Hepatocyte (in vitro differentiated cells): ENCODE measurements around the gene FAM227B. TPM values are rescaled to one million over a fixed set of nuclear protein-coding genes. Genes with fewer than 3 reads are reported as not detected.

Experiments
- DNase-seq: peaks from one replicate; pipeline ENCODE4 v3.0.0-alpha.2; 2016; ENCODE audit warnings: low spot score
- H2AFZ ChIP-seq: fragments of 200-600 bp; sonication (generic); 2 replicates; pipeline ENCODE4 v1.6.0; 2016; ENCODE audit warnings: antibody characterized with exemption, mild to moderate bottlenecking
- H3K27ac ChIP-seq: fragments of 200-600 bp; sonication (generic); 2 replicates; pipeline ENCODE4 v1.5.1; 2016; ENCODE audit warnings: mild to moderate bottlenecking
- H3K27me3 ChIP-seq: fragments of 200-600 bp; sonication (generic); 2 replicates; pipeline ENCODE4 v1.6.1; 2016
- H3K36me3 ChIP-seq: fragments of 200-600 bp; sonication (generic); replicated peaks from 2 replicates; pipeline ENCODE4 v1.5.1; 2016; ENCODE audit warnings: low read depth; ENCODE audit not compliant: insufficient read depth
- H3K4me1 ChIP-seq: fragments of 200-600 bp; sonication (generic); 2 replicates; pipeline ENCODE4 v1.5.1; 2016; ENCODE audit warnings: mild to moderate bottlenecking, moderate library complexity; ENCODE audit not compliant: insufficient read depth
- H3K4me2 ChIP-seq: fragments of 200-600 bp; sonication (generic); 2 replicates; pipeline ENCODE4 v1.6.0; 2016
- H3K4me3 ChIP-seq: fragments of 200-600 bp; sonication (generic); 2 replicates; pipeline ENCODE4 v1.5.1; 2016; ENCODE audit warnings: mild to moderate bottlenecking
- H3K79me2 ChIP-seq: fragments of 200-600 bp; sonication (generic); 2 replicates; pipeline ENCODE4 v1.6.0; 2017; ENCODE audit warnings: mild to moderate bottlenecking
- H3K9me2 ChIP-seq: fragments of 200-600 bp; sonication (generic); replicated peaks from 2 replicates; pipeline ENCODE4 v1.6.0; 2017; ENCODE audit warnings: mild to moderate bottlenecking; ENCODE audit not compliant: insufficient read depth
- H3K9me3 ChIP-seq: fragments of 200-600 bp; sonication (generic); 2 replicates; pipeline ENCODE4 v1.5.1; 2016; ENCODE audit warnings: low read depth, mild to moderate bottlenecking
- H4K20me1 ChIP-seq: fragments of 200-600 bp; sonication (generic); 2 replicates; pipeline ENCODE4 v1.6.0; 2016; ENCODE audit warnings: mild to moderate bottlenecking; ENCODE audit not compliant: insufficient read depth, poor library complexity, severe bottlenecking
- CTCF ChIP-seq: fragments of 200-600 bp; sonication (generic); IDR thresholded peaks from 2 replicates; pipeline ENCODE4 v1.5.1; 2016; ENCODE audit warnings: antibody characterized with exemption, mild to moderate bottlenecking; ENCODE audit not compliant: poor library complexity
- EZH2 ChIP-seq: fragments of 200-600 bp; sonication (generic); IDR thresholded peaks from 2 replicates; pipeline ENCODE4 v1.6.1; 2016; ENCODE audit warnings: antibody characterized with exemption, mild to moderate bottlenecking, borderline replicate concordance
- EZH2phosphoT487 ChIP-seq: fragments of 200-600 bp; sonication (generic); IDR thresholded peaks from one replicate; pipeline ENCODE4 v1.6.1; 2018; ENCODE audit warnings: antibody characterized with exemption, mild to moderate bottlenecking, low read depth, moderate library complexity; ENCODE audit not compliant: unreplicated experiment, severe bottlenecking
- WGBS: methylation state at CpG from one replicate; pipeline ENCODE4 v1.1.6; 2016; ENCODE audit warnings: low lambda C conversion rate; ENCODE audit errors: missing lambda C conversion rate; 5-methylcytosine and 5-hydroxymethylcytosine counted together
- polyA plus RNA-seq: library from polyadenylated mRNA; unstranded; fragments of >200 nt; fragmentation: Nextera tagmentation; extraction: Ambion mirVana; gene quantifications from 2 replicates; pipeline ENCODE4 v1.2.1, GENCODE V29; 2016
- total RNA-seq: library from RNA; depleted of rRNA; stranded (reverse); fragments of >200 nt; gene quantifications from 2 replicates; pipeline ENCODE4 v1.2.3, GENCODE V29; 2014

Gene FAM227B
- total and polyA plus RNA-seq, 2 experiments from 2014 or later, result 4.5 to 9.2 TPM

GRCh38 chr15:49343546-49343945 lies 277.1 kb downstream of the FAM227B start:
- no peak overlapping the region for H3K27ac ChIP-seq
- no peaks in the 10 kb centered on the region for H3K4me1 ChIP-seq
- H3K36me3 ChIP-seq, result no peaks in the 10 kb centered on the region
- no peaks in the 10 kb centered on the region for H4K20me1 ChIP-seq
- no peaks in the 10 kb centered on the region for H3K79me2 ChIP-seq
- DNase-seq, result no peak
- TF ChIP-seq EZH2phosphoT487 (no peak), CTCF (no peak), EZH2 (no peak)
- H3K27me3 ChIP-seq, result no peaks in the 10 kb centered on the region
- peaks cover 7% of the 10 kb centered on the region for H3K9me3 ChIP-seq
- no peak overlapping the region for H3K4me2 ChIP-seq
- no peak overlapping the region for H2AFZ ChIP-seq
- no peaks in the 10 kb centered on the region for H3K9me2 ChIP-seq
- no peak overlapping the region for H3K4me3 ChIP-seq

- H4K20me1 ChIP-seq, result no peaks in the 10 kb centered on the region
- 82% methylated on average over 10 of the region's 10 CpGs for WGBS
- no peak for TF ChIP-seq EZH2
- H3K4me1 ChIP-seq, result no peaks in the 10 kb centered on the region
- DNase-seq, result no peak
- no peaks in the 10 kb centered on the region for H3K36me3 ChIP-seq
- no peaks in the 10 kb centered on the region for H3K27me3 ChIP-seq
- no peak overlapping the region for H3K27ac ChIP-seq
- no peaks in the 10 kb centered on the region for H3K79me2 ChIP-seq
- no peak overlapping the region for H2AFZ ChIP-seq
- H3K9me3 ChIP-seq, result peaks cover 7% of the 10 kb centered on the region
- no peak overlapping the region for H3K4me2 ChIP-seq
- H3K4me3 ChIP-seq, result no peak overlapping the region
- H3K9me2 ChIP-seq, result no peaks in the 10 kb centered on the region
These were observed 281.0 kb downstream of the FAM227B start for GRCh38 chr15:49339656-49340055.

- Histone ChIP-seq H3K4me2 (no peak overlapping the region), H3K4me3 (no peak overlapping the region), H3K9me3 (no peaks in the 10 kb centered on the region), H3K27me3 (no peaks in the 10 kb centered on the region), H3K9me2 (no peaks in the 10 kb centered on the region), H3K79me2 (no peaks in the 10 kb centered on the region), H3K27ac (no peak overlapping the region), H2AFZ (no peak overlapping the region), H4K20me1 (no peaks in the 10 kb centered on the region), H3K4me1 (no peaks in the 10 kb centered on the region), H3K36me3 (no peaks in the 10 kb centered on the region)
- DNase-seq, result no peak
- WGBS, result 95% methylated on average over 3 of the region's 3 CpGs
- TF ChIP-seq EZH2 (no peak), EZH2phosphoT487 (no peak), CTCF (no peak)
These were observed 288.7 kb downstream of the FAM227B start for GRCh38 chr15:49331951-49332350.

- H3K36me3 ChIP-seq, result no peaks in the 10 kb centered on the region
- no peaks in the 10 kb centered on the region for H4K20me1 ChIP-seq
- no peak for DNase-seq
- H3K9me3 ChIP-seq, result no peaks in the 10 kb centered on the region
- H3K4me1 ChIP-seq, result no peaks in the 10 kb centered on the region
- H2AFZ ChIP-seq, result no peak overlapping the region
- no peaks in the 10 kb centered on the region for H3K27me3 ChIP-seq
- H3K4me3 ChIP-seq, result no peak overlapping the region
- no peak for TF ChIP-seq EZH2phosphoT487
- TF ChIP-seq CTCF, result no peak
- TF ChIP-seq EZH2, result no peak
- no peaks in the 10 kb centered on the region for H3K9me2 ChIP-seq
- H3K79me2 ChIP-seq, result no peaks in the 10 kb centered on the region
- no peak overlapping the region for H3K27ac ChIP-seq
- no peak overlapping the region for H3K4me2 ChIP-seq
These were observed 289.2 kb downstream of the FAM227B start for GRCh38 chr15:49331442-49331841.
